Muscle layer of duodenum (tissue), 2 donors: Measurements from ENCODE around the gene CAVIN3.
A peak's percentile ranks its signal among the peaks of the same experiment; 100 is the strongest.

Experiments
- H3K27ac ChIP-seq: one replicate; pipeline ENCODE4 v1.7.0; 2013; ENCODE audit warnings: mild to moderate bottlenecking, low read length
- H3K27me3 ChIP-seq: one replicate; pipeline ENCODE4 v1.7.0; 2013; ENCODE audit warnings: low read depth, mild to moderate bottlenecking, control low read depth, low read length
- H3K36me3 ChIP-seq, 2 donors: one replicate each; pipeline ENCODE4 v1.7.0; 2013; ENCODE audit warnings: low read length in 2 of 2, control low read depth in 1 of 2, mild to moderate bottlenecking in 1 of 2; ENCODE audit not compliant: insufficient read depth in 2 of 2, control insufficient read depth in 1 of 2
- H3K4me1 ChIP-seq, 2 donors: one replicate each; pipeline ENCODE4 v1.7.0; 2013; ENCODE audit warnings: low read length in 2 of 2, mild to moderate bottlenecking in 2 of 2, control low read depth in 1 of 2, moderate library complexity in 1 of 2; ENCODE audit not compliant: insufficient read depth in 2 of 2, control insufficient read depth in 1 of 2
- H3K4me3 ChIP-seq, 2 donors: one replicate each; pipeline ENCODE4 v1.7.0; 2013; ENCODE audit warnings: low read length in 2 of 2, low read depth in 1 of 2, mild to moderate bottlenecking in 1 of 2
- H3K9me3 ChIP-seq, 2 donors: one replicate each; pipeline ENCODE4 v1.7.0; 2013; ENCODE audit warnings: low read length in 2 of 2, control low read depth in 1 of 2, mild to moderate bottlenecking in 1 of 2; ENCODE audit not compliant: control insufficient read depth in 1 of 2
- donor health status: healthy.

CAVIN3 gene, protein sequence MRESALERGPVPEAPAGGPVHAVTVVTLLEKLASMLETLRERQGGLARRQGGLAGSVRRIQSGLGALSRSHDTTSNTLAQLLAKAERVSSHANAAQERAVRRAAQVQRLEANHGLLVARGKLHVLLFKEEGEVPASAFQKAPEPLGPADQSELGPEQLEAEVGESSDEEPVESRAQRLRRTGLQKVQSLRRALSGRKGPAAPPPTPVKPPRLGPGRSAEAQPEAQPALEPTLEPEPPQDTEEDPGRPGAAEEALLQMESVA

DNA sequence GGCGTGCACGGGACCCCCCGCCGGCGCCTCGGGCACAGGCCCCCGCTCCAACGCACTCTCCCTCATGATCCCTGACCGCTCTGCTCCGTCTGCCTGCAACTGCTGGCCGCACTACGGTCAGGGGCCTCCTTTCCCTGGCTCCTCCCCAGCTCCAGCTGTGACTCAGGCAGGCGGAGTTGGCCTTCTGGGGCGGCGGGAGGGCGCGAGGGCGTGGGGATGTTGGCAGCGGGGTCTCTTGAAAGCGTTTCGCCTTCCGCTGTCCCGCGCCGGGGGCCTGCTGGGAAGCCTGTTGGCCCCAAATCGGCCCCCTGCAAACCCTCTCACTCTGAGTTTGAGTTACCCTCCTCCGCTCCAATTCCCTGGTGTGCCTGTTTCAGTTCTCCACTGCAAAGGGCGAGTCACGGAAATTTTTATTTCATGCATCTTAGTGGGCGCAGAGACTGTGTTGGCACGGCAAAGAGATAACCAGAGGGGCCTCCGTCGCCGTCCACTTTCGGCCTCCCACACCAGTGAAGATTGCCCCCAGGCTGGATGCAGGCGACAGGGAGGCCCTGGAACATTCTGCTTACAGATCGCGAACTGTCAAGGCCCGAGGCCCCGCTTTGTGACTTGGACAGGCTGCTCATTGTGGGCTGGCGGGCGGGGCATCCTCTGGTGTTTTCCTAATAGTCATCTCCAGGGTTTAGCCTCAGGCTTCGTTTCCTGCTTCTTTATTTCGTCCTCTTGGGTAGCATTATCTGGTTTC lies at the start of gene CAVIN3:
Gene CAVIN3, minus strand, starts transcription at position 91 of the 745 bp plus-strand sequence. Its CDS starts 25 bp downstream, at position 66.
- Histone ChIP-seq H3K4me3 (peak within 1 kb of the TSS; percentile 65 to 79), H3K27me3 (no peaks in the 10 kb centered on the region), H3K4me1 (peaks cover 18% of the 10 kb centered on the region in 2 donors), H3K9me3 (no peaks in the 10 kb centered on the region), H3K36me3 (peaks cover 0 to 9% of the 10 kb centered on the region in 2 donors), H3K27ac (peak within 1 kb of the TSS; percentile 98)

DNA sequence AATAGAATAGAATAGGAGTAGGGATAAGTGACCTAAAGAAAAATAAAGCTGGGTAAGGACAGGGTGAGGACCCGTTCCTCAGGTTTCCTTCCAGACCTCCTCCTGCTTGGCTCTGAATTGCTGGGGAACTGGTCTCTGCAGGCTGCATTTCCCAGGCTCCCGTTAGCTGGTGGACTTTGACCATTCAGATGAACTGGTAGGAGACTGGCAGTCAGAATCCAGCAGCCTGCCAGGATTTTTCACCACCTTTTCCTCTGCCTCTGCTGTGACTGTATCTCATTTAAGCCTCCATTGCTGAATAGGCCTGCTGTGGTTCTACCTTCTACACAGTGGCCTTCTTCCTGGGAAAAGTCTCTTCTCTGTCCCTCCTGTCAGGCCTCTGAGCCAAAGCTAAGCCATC lies 45.4 kb upstream of the CAVIN3 start:
- Histone ChIP-seq H3K4me1 (no peaks in the 10 kb centered on the region), H3K27me3 (no peaks in the 10 kb centered on the region), H3K27ac (no peak overlapping the region), H3K36me3 (no peaks in the 10 kb centered on the region), H3K9me3 (no peaks in the 10 kb centered on the region), H3K4me3 (no peak overlapping the region)

DNA sequence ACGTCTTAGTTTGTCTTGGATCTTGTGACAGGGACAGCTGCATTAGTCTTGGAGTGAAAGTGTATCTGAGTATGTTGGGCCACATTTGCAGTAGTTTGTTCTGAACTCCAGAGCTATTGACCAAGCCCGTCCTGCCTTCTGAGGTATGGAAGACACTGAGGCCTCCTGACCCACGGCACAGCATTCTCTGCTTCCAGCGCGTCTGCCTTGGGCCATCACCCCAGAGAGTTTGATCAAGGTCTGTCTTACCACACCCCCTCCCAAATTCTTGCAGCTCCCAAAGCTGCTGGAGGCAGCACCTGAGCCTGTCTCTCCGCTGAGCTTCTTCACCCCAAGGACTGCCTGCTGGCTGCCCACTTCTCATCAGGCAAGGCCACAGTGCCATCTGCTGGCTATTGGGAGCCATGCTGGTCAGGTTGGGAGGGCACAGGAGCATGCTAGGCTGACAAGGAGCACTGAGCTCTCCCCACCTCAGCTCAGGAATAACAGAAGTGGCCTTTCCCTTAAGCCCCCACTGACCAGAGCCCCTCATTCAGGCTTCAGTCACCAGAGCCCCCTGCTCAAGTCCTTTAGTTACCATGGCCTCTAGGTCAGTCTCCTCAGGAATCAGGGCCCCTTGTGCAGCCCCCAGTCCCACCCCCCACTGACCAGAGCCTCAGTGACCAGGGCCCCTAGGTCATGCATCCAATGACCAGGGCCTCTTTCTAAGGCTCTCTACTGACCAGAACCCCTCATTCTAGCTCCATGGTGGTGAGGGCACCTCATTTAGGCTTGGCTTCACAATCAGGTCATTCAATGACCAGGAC lies 42.8 kb upstream of the CAVIN3 start:
- no peaks in the 10 kb centered on the region for H3K9me3 ChIP-seq
- no peak overlapping the region for H3K4me3 ChIP-seq
- no peak overlapping the region for H3K27ac ChIP-seq
- no peaks in the 10 kb centered on the region for H3K36me3 ChIP-seq
- H3K27me3 ChIP-seq = no peaks in the 10 kb centered on the region
- peaks cover 0 to 1% of the 10 kb centered on the region in 2 donors for H3K4me1 ChIP-seq

DNA sequence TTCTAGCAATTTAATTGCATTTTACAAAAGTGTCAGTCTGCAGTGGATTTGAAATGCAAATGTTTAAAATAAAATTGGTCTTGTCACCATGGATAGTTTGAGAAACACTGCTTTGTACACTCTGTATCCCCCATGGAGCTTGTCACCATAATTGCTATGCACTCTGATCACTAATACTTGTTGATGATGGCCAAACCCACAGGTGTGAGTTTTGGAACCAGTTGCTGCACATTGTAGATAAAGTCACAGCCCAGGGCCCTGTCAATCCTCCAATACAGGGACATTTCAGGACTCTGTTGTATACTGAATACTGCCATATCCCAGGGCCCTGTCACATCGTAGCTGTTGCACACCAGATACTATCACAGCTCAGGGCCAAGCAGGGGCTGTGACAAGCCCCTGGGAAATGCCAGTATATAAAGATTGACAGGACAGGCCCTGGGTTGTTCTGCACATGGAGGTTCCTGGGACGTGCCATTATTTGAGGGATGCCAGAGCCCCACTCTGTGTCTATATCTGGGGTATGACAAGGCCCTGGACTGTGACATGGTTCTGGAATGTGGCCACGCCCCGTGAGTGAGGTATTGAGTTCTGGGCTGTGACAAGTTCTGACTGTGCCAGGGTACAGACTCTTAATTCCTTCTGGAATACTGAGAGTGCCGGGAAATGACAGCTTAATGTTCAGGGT lies 42.0 kb upstream of the CAVIN3 start:
- Histone ChIP-seq H3K9me3 (no peaks in the 10 kb centered on the region), H3K27ac (no peak overlapping the region), H3K36me3 (no peaks in the 10 kb centered on the region), H3K4me3 (no peak overlapping the region), H3K4me1 (peaks cover 0 to 5% of the 10 kb centered on the region in 2 donors), H3K27me3 (no peaks in the 10 kb centered on the region)

DNA sequence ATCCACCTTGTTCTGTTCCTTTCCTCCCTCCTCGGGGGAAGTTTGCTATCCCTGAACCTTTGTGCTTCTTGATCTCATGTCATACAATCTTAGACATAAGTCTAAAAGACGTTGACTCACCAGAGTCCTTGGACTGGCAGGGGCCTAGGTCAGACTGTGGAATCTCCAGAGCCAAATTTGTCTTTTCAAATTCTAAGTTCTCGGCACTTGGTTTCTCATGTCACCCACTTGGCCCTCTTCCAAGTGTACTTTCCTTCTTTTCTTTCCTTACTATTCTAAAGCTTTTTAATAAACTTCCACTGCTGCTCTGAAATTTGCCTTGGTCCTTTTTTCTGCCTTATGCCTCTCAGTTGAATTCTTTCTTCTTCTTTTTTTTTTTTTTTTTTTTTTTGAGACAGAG lies 39.9 kb upstream of the CAVIN3 start:
- Histone ChIP-seq H3K36me3 (no peaks in the 10 kb centered on the region), H3K4me1 (peaks cover 0 to 12% of the 10 kb centered on the region in 2 donors), H3K27me3 (no peaks in the 10 kb centered on the region), H3K9me3 (no peaks in the 10 kb centered on the region), H3K27ac (no peak overlapping the region), H3K4me3 (no peak overlapping the region)

DNA sequence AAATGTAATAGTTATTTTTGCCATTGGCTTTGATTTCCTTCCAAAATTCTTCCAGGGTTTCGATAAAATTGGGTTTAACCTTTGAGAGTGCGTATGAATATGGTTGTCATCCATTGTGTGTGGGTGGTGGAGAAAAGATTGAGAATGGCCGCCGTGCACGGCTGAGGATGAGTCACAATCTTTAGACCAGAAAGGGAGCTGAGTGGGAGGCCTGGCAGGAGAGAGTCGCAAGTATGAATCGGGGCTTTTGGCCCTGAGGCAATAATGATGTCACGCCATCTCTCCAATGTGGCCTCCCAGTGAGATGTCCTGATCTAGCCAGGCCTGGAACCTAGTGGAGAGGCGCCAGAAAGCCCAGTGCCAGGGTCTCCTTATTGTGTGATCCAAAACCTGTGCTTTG lies 36.9 kb upstream of the CAVIN3 start:
- Histone ChIP-seq H3K9me3 (no peaks in the 10 kb centered on the region), H3K36me3 (no peaks in the 10 kb centered on the region), H3K4me1 (peaks cover 0 to 12% of the 10 kb centered on the region in 2 donors), H3K27me3 (no peaks in the 10 kb centered on the region), H3K27ac (peak overlapping the region; percentile 45), H3K4me3 (no peak overlapping the region)

DNA sequence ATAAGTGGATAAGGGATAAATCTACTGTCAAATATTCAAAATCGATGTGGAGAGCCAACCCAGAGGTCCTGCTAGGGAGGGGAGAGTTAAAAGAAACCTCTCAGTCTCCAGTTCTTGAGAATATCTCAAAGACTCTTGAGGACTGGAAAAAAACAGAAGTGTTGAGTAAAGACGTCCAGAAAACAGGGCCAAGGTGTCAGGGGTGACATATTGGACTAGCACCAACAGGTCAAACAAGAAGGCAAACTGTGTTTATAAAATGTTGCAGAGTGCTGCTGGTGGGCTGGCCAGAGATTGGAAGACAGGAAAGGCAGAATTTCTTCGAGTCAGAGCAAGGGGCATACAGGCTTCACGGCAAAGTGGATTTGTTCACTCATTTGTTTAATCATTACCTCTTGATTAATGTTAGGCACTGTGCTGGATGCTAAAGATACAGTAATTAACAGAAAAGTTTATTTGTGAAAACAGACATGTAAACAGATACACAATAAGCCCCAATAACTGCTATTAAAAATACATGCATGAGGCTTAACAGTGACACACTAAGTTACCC lies 36.3 kb upstream of the CAVIN3 start:
- Histone ChIP-seq H3K9me3 (no peaks in the 10 kb centered on the region), H3K27ac (no peak overlapping the region), H3K4me1 (peaks cover 0 to 12% of the 10 kb centered on the region in 2 donors), H3K36me3 (no peaks in the 10 kb centered on the region), H3K27me3 (no peaks in the 10 kb centered on the region), H3K4me3 (no peak overlapping the region)

DNA sequence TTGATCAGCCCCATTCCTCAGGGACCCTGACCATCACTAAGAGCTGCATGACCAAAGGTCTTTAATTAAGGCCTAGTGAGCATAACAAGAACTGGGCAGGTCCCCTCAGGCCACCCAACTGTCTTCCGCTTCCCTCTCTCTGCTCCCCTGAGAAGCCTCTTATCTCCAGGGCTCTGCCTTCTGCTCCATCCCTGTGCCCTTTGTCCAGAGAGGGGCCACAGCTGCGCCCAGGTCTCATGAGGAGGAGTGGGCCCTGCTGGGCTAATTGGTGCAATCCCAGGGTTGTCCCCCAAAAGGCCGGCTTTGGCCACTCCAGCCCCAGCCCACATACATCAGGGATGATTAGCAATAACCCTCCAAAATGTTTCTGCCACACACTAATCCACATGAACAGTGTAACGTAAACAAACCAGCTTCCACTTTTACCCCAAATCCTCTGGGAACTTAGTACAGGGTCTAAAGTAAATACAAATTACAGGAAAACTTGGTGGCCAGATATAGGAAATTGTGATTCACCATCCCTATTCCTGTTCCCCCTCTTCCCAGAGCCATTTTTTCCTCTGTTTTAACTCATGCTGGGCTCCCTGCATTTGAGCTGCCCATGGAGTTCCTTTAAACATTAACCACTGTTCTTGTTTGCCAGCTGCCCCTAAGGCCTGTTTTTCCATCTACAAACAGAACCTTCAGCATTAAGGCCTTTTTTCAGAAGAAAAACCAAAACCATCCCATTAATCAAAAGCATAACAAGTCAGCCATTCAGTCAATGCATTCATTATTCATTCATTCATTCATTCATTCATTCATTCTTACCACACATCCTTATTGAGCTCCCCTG lies 34.6 kb upstream of the CAVIN3 start:
- H3K27me3 ChIP-seq = no peaks in the 10 kb centered on the region
- H3K4me3 ChIP-seq = no peak overlapping the region
- no peaks in the 10 kb centered on the region for H3K36me3 ChIP-seq
- no peak overlapping the region for H3K27ac ChIP-seq
- no peaks in the 10 kb centered on the region for H3K9me3 ChIP-seq
- H3K4me1 ChIP-seq = peaks cover 0 to 12% of the 10 kb centered on the region in 2 donors

DNA sequence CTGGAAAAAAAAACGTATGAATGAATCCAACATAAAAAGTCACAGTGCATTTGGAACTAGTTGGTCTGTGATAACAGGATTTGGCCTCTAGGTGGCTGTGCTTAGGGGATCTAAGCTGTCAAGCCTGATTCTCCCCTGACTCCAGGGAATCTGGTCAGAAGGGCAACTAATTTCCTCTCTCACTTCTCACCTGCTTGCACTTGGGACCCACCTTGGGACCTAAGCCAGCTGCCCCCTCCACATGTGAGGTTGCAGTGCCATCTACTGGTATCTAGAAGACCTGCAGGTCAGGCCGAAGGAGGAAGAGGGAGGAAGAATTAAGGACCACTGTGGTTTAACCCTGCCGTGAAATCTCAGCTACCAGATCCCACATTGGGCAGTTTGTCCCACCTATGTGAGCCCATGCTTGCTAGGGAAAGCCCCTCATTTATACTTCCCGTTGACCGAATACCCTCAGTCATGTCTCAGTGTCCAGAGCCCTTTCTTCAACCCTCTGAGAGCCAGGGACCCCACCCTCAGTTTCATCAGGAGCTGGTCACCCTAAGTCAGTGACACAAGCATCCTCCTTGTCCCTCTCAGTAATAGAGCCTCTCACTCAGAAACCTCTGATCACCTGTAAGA lies 33.2 kb upstream of the CAVIN3 start:
- no peak overlapping the region for H3K4me3 ChIP-seq
- no peaks in the 10 kb centered on the region for H3K9me3 ChIP-seq
- H3K27me3 ChIP-seq = no peaks in the 10 kb centered on the region
- no peaks in the 10 kb centered on the region for H3K36me3 ChIP-seq
- peaks cover 0 to 12% of the 10 kb centered on the region in 2 donors for H3K4me1 ChIP-seq
- no peak overlapping the region for H3K27ac ChIP-seq
